NCI-H128 (cell line): ENCODE measurements around the gene FBLN1.
"Not testable (repeated sequence)": the region's sequence is repeated elsewhere in the genome, so short reads cannot be mapped to it uniquely, and the experiment has no call there.

Experiments used
- DNase-seq: peaks from one replicate; lab custom pipeline; 2025; ENCODE audit not compliant: unreplicated experiment; lab: John Stamatoyannopoulos, UW

The FBLN1 gene

DNA sequence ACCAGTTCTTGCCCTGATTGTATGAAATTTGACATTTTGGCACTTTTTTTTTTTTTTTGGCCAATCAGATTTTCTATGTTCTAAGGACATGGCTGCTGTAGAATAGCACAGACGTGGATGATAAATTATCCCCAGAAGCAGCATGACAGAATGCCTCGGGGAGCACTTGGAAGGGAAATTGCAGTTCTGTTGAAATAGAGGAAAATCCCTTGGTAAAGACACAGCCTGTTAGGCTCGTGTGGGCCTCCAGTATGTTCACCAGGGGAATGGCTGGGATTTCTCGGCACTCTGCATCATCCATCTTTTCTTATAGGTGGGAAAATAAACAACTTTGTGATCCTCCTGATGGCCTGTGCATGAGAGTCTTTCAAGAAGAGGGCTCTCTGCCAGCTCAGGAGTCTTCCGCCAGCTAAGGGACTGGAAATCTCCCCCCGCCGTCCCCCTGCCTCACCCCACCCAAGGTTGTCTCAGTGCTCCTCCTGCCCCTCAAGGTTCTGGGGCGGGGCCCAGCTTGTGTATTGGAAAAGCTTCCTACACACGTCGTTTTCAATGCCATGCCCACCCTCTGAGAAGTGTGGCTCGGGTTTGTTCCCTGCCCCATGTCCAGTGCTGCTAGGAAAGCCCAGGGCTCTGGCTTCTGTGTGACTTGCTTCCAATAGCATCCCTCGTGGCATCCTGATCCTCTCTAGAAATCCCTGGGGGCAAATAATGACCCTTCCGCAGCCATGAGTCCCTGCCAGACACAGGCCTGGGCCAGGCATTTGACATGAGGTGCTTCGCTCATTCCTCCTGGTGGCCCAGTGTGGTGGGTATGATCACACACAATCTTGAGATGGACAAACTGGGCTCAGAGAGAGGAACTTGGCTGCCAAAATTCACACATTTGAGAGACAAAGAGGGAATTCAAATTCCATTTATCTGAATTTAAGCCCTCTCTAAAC lies 98.4 kb downstream of the FBLN1 start:
- DNase-seq, result no peak

DNA sequence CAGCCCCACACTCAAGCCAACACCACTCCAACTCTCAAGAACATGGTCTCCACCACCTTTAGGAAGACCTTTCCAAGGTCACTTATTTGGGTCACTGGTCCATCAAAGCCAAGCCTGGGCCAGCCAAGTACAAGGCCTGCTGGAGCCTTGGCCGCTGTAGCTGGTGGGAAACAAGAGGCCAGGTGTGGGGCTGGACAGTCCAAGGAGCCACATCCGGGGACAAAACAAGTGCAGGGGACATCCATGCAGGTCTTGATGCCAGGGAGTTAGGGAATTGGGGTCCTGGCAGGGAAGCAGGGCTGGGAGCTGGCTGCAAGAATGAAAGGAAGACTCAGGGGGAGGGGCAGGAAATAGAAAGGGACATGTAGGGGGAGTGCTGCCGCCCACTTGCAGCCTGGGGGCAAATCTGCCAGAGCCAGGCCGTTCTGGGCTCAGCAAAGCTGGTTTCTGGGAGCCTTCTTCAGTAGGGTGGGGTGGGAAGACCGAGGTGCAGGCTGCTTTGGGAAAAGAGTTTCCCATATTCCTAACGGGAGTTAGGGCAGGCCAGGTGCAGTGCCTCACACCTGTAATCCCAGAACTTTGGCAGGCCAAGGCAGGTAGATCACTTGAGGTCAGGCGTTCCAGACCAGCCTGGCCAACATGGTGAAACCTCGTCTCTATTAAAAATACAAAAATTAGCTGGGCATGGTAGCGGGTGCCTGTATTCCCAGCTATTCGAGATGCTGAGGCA lies 99.5 kb downstream of the FBLN1 start:
- DNase-seq, result no peak

DNA sequence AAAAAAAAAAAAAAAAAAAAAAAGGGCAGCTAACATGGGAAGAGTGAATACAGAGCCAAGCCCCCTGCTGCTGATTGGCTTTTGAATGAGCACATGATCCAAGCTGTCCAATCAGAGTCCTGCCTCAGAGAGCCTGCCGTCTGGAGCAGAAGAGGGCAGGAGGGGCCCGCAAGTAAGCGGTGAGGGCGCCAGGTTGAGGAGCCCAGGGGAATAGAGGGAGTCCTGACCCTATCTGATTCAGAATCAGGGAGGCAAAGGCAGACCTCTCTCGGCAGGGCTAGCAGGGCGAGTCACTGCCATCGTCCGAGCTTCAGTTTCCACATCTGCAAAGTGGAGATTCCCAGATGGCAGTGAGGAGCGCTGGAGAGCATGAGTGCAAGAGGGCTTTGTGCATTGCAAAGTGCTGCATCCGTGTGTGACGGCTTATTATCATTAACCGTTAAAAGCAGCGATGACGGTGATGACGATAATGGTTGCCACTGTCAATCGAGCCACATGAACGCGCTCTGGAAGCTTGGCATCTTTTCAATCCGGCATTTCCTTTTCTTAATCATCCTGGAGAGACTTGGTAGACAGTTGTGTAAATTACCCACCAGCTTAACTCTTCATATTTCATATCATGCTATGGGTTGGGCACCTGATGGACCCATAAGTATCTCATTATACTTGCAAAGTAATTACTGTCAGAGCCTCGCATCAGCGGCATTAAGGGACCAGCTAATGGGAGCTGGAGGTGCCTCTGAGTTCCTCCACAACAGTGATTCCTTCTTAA lies 100.3 kb downstream of the FBLN1 start:
- DNase-seq, result no peak

DNA sequence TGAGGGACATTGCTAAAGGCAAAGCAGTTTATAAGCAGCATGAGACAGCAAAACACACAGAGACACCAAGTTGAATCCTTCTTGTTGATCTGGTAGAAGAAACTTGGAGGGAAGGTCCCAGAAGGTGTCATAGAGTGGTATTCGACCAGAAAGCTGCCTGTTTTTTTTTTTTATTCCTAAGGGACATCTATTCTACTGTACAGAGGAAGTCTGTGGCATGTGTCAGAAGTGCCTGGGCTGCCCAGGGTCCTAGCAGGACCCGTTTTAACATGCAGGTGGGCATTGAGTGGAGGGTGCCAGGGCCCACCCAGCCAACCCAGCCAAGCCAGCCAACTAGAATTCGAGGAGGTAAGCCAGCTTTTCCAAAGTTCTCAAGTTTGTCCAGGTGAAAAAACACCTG lies 100.9 kb downstream of the FBLN1 start:
- DNase-seq, result no peak

DNA sequence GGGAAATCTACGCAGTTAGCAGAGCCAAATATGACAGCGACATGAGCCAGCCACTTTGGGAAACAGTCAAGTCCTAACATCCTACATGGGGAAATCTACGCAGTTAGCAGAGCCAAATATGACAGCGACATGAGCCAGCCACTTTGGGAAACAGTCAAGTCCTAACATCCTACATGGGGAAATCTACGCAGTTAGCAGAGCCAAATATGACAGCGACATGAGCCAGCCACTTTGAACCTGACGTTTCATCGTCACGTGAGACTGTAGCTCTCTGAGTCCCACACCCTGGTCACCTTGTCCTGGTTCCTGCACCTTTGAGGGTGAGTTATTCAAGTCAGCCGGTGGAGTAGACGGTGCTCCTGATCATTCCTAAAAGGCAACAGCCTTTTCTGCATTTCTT lies 105.4 kb downstream of the FBLN1 start:
- DNase-seq, result not testable (repeated sequence)

DNA sequence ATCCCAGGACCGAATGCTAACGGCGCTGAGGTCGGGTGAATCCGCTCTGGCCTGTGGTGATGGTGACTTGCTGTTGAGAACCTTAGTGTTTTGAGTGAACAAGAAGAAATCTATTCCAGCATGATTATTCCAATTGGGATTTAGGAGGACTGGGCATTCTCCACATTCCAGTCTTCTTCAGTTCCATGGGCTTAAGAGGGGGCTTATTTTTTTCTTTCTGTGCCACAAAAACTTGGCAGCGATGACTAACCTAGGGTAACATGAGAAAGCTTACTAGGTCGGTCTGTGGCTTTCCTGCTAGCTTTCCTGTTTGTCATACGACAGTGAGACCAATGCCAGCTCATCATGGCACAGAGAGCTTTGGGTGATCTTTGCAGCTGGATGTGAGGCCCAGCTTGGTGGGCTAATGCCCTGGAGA lies 106.1 kb downstream of the FBLN1 start:
- DNase-seq, result no peak

DNA sequence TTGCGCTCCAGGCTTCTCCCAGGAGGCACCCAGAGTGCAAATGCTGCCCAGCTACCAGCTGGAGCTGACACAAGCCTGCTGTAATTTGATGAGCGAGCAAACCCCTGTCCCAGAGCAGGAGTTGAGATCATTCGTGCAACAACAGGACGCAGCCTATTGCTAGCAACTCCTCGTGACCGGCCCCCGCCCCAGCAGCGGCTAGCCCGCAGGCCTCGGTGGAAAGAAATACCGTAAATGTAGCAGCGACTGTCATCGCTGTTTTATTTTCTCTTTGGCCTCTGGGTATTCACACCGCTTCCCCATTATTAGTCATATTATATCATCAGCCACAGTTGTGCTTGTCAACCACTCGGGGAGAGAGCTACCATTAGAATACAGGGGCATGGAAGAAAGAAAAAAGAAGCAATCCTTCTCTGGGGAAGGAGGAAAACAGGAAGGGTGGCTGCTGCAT lies 109.8 kb downstream of the FBLN1 start:
- no peak for DNase-seq

DNA sequence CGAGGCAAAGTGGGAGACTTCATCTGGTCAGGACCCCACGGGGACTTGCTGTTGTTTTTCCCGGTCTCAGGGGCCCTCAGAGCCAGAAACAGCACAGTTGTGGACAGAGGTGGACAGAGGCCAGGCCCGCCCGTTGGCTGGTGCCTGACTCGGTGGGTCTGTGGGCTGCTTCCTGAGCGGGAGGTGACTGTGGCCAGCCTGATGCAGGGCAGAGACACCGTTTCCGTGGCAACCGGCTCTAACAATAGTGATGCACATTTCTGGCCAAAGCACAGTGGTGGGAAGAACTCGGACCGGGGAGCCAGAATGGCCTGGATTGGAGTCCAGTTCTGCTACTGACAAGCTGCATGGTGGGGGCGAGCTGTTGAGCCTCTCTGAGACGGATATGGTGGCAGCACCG lies 110.3 kb downstream of the FBLN1 start:
- DNase-seq, result no peak

DNA sequence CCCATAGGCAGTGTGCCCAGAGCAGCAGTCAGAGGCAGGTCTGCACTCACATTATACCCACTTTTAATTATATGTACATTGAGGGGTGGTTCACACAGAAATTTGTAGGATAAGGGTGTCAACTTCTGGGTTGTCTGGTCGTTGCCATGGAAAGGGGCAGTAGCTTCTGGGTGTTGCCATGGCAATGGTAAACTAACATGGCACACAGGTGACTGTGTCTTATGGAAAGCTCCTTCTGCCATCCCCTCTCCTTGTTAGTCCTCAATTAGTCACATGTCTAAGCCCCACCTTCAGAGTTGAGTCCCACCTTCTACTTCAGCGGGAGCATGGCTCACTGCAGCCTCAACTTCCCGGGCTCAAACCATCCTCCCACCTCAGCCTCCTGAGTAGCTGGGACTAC lies 112.7 kb downstream of the FBLN1 start:
- DNase-seq, result no peak

DNA sequence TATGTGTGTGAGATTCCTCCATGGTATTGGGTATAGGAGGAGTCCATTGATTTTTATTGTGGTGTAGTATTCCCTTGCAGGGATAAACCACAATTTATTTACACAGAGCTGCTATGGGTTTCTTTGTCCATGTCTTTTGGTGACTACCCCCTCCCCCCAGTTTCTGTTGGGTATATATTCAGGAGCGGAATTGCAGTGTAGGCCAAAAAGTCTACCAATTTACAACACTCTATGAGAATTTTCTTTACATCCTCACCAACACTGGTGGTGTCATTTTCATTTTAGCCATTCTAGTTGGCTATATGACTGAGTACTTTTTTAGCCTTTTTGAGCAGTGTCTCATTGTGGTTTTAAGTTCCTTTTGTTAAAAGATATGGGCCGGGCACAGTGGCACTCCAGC lies 113.7 kb downstream of the FBLN1 start:
- no peak for DNase-seq

DNA sequence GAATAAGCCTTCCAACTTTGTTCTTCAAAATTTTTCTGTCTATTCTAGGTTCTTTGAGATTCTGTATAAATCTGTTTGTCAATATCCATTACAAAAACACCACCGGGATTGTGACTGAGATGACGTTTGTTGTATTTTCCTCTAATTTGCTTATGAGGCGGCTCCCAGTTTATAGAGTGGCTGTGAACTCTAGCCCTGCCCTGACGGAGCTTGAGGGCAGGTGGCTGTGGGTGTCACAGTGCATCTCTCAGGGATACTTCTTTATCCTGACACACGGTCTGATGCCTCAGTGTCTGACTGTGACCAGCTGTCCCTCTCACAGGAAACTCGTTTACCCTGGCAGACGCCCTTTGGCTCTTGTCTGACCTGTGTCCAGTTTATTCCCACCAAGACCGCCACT lies 115.3 kb downstream of the FBLN1 start:
- no peak for DNase-seq

DNA sequence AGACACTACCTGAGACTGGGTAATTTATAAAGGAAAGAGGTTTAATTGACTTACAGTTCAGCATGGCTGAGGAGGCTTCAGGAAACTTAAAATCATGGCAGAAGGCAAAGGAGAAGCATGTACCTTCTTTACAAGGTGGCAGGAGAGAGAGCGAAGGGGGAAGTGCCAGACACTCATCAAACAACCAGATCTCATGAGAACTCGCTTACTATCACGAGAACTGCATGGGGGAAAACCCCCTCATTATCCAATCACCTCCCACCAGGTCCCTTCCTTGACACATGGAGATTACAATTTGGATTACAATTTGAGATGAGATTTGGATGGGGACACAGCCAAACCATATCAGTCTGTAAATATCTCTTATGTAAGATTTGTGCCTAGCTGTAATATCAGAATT lies 118.0 kb downstream of the FBLN1 start:
- no peak for DNase-seq

DNA sequence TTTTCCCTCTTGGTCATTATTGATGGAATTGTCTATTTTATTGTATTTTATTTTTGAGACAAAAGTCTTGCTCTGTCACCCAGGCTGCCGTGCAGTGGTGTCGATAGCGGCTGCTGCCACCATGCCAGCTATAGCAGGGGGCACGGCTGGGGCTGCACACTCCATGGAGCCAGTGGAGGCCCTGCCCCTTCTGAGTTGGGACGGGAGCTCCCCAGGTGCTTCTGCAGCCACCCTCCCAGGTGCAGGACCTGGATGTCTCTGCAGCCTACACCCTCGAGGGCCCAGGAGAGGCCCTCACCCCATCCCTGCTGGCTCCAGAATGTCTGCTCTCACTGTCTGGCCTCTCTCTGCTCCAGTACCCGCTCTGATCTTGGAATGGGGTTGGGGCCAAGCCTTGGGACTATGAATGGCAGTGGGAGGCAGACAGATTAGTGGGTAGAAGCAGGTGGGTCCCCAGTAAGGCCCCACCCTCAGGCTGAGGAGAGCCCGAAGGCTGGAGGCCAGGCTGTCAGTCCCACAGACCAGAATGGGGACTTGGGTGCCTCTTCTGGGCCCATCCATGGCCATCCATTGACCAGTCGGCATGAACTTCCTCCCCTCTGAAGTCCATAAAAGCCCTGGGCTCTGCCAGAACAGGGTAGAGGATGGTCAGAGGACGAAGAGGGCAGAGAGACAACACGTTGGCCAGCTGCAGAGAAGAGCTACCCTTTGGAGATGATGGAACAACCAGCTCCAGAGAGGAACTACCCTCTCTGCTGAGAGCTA lies 119.3 kb downstream of the FBLN1 start:
- no peak for DNase-seq

DNA sequence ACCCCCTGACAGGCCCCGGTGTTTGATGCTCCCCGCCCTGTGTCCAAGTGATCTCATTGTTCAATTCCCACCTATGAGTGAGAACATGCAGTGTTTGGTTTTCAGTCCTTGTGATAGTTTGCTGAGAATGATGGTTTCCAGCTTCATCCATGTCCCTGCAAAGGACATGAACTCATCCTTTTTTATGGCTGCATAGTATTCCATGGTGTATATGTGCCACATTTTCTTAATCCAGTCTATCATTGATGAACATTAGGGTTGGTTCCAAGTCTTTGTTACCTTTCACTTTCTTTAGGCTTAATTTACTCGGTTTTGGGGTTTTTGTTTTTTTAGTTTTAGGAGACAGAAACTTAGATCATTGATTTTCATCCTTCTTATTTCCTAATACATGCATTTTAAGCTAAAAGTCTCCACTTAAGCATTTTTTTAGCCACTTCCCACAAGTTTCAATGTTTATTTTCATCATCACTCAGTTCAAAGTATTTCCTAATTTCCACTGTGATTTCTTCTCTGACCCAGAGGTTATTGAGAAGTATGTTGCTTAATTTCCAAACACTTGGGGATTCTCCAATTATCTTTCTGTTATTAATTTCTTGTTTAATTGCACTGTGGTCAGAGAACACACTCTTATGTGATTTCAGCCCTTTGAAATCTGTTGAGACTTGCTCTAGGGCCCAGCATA lies 120.9 kb downstream of the FBLN1 start:
- not testable (repeated sequence) for DNase-seq

DNA sequence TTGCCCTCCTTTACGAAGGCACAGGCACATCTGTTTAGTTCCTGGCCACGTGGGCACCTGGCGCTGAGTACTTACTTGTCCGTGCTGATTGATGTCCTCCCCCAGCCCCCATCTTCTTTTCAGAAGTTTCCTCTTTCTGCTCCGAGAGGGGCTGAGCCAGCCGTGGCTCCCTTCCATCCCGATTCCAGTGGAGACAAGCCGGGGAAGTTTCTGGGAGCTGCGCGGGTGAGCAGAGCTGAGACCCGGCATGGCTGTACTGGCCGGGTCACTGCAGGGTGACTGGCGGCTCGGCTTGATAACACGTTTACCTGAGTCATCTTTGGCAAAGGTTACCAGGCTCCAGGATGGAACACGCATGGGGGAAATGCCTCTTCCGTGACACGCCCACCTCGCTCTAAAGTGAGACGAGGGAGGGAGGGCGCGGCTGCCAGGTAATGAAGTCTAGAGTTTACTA lies 123.5 kb downstream of the FBLN1 start:
- DNase-seq, result no peak

DNA sequence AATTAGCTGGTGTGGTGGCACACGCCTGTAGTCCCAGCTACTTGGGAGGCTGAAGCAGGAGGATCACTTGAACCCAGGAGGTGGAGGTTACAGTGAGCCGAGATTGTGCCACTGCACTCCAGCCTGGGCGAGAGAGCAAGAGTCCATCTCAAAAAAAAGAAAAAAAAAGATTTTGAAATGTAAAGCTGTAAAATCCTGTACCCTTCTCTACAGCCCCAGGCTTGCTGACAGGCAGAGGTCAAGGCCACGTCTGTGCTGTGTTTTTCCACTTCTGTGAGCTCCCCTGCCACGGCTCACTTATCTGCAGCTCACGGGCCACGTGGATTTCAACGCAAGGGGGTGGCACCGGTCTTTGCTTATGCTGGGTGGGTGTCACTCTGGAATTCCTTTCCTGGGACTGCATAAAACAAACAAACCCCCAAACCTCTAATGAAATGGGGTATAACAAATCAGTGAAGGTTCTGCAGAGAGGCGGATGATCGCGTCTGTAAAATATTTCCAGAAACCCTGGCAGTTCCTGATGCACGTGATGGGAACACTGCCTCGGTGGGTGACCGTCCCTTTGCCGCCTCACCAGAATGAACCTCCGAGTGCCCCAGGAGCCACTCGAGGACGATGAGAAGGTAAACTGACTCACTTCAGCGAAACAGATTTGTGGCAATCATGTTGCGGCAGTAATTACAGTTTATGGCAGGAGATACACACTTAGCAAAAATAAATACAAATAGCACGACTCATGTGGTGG lies 125.0 kb downstream of the FBLN1 start:
- no peak for DNase-seq

DNA sequence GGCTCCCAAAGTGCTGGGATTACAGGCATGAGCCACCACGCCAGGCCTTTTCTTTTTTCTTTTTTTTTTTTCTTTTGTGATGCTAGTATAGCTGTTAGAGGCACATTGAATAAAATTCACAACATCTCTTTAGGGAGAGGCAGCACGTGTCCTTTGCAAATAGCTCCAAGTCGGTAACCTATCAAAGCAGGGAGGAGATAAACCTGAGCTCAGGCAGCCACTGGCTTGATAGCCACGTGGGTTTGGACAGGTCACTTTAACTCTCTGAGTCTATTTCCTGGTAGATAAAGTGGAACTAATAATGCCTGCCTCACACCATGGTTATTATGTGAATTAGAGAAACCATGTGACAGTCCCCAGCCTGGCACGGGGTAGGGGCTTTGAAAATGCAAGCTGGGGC lies 125.8 kb downstream of the FBLN1 start:
- no peak for DNase-seq

DNA sequence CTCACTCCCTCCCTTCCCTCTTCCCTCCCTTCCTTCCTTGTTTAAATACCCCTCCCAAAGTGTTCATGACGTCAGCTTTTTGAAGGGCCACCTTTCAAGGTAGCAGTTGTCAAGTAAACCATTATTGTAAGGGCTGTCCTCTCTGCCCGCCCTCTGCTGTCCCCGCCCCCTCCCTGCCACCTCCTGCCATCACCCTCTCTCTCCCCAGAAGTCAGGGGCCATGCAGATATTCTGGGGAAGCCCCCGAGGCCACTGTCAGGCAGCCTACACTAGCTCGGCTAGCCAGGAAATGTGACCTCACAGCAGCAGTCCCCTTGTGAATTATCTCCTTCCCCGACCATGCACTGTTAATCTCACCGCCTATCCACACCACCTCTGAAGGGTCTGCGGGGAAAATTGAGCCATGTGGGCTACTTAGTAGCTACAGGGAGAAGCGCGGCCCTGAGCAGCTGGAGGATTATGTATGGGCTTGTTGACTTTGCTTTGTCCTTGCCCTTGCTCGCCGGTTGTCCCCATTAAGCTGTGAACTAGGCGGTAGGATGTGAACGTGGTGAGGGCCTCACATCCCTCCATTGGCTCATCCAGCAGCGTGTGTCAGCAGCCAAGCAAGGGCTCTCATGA lies 126.9 kb downstream of the FBLN1 start:
- no peak for DNase-seq

DNA sequence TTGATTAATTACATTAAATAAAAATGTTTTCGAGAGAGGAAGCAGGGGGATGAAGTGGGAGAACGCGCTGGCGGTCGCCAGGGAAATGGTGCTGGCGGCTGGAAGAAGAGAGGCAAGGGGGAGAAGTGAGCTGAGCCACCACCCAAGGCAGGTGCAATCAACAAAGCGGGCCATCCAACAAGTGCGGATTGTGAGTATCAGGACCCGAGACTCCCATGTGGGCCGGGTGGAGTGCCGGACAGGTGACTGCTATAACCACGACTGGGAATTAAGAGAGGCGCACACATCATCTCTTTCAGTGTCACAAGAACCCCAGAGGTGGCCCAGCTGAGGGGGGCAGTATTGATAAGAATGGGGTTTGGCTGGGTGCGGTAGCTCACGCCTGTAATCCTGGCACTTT lies 127.8 kb downstream of the FBLN1 start:
- no peak for DNase-seq
